GM20431 (cell line): ENCODE data around the gene LRRK1.

Experiments
- in situ Hi-C: fragments of 300-500 bp; cut with MseI, MboI; formaldehyde crosslinking; loops from one replicate; pipeline ENCODE4 v1.15.0; 2020; ENCODE audit warnings: low sequenced_read_pairs; ENCODE audit not compliant: unreplicated experiment

Gene LRRK1

DNA sequence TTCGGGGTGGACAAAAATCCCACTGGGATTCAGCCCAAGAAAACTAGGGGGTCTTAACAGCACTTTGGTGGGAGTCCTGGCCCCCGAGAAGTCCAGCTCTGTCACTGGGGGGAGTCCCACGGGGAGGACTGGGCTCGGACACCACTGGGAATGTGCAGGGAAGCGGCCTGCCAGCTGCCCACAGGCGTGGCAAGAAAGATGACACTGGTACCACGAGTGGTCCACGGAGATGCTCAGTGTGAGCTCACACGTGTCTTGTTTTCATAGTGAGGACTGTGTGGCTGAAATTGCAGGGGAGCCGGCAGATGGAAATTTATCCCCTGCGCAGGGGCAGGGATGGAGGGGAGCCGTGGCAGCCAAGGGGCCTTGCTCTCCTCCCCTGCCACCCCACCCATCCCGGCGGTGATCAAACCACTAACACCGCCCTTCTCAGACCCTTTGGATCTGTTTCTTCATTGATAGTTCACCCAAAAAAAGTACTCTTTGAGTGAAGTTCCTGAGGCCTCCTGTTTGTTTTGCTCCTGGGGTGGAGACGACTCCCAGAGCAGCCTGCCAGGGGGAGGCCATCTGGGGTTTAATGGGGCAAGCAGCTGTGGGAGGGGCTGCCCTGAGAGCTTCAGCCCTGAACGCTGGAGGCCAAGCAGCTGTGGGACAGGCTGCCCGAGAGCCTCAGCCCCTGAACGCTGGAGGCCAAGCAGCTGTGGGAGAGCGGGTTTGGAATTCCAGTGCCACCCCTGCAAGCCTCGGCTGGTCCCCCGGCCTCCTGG is 130.9 kb downstream of the LRRK1 start:
- in situ Hi-C loops, result no loop called here

GRCh38 chr15:101050623-101051290 is 131.6 kb downstream of the LRRK1 start:
- in situ Hi-C loops, result no loop called here

DNA sequence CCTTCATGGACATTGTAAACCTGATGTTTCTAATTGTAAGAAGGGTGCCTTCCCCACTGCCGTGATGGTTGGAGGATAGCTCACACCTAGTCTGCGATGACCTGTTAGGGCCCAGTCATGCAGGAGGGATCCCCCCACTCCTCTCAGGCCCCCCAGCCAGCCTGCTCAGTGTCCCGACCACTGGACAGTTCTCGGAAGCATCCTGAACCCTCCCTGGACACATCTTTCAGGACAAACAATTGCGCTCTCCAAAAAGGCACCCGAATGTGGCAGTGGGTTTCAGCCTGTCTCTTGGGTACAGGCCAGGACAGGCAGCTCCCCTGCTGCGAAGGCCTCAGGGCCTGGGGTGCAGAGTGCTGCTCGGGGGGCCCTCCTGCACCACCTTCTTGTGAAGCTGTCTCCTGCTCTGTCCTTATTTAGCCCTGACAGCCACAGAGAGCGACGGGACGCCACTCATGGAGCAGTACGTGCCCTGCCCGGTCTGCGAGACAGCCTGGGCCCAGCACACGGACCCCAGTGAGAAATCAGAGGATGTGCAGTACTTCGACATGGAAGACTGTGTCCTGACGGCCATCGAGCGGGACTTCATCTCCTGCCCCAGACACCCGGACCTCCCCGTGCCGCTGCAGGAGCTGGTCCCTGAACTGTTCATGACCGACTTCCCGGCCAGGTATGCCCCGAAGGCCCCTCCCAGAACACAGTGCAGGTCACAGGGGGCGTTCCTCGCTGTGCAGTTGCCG is 132.3 kb downstream of the LRRK1 start:
- in situ Hi-C loops, result no loop called here

- in situ Hi-C loops, result no loop called here
Measured at GRCh38 chr15:101052031-101052620, 133.0 kb downstream of the LRRK1 start.

- in situ Hi-C loops, result no loop called here
Measured at GRCh38 chr15:101052681-101053121, 133.5 kb downstream of the LRRK1 start.

GRCh38 chr15:101053261-101053660 is 134.1 kb downstream of the LRRK1 start:
- in situ Hi-C loops, result no loop called here

GRCh38 chr15:101054116-101054515 is 135.0 kb downstream of the LRRK1 start:
- in situ Hi-C loops, result no loop called here

- in situ Hi-C loops, result no loop called here
Measured at GRCh38 chr15:101054991-101055390, 135.8 kb downstream of the LRRK1 start.

GRCh38 chr15:101055411-101055810 is 136.3 kb downstream of the LRRK1 start:
- in situ Hi-C loops, result no loop called here

DNA sequence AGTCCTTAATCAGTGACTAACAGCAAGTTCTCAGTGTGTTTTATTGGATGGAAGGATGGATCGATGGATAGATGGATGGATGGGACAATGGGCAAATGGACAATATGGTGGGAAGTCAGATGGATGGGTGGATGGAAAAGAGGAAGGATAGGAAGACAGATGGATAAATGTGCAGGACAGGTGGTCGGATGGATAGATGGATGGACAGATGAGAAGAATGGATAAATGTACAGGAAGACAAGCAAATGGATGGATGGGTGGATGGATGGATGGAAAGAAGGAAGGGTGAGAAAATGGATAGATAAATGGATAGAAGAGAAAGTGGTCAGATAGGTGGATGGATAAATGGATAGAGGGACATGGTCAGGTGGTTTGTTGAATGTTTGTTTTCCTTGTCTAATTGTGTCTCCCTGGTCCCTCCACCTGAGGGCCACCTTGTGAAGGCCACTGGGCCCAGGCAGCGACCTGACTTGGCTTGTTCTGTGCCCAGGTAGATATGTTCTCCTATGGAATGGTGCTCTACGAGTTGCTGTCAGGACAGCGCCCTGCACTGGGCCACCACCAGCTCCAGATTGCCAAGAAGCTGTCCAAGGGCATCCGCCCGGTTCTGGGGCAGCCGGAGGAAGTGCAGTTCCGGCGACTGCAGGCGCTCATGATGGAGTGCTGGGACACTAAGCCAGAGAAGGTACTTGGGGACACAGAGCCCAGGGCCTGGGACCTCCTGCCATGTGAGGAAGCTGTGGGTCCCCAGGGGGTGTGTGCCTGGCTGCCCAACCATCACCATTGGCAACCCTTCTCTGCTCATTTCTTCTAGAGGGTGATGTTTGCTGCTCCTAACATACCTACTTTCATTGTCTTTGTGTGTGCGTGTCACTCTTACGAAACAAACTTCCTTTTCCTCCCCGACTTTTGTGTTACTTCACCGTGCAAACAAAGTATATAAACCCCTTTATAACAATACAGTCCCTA is 137.5 kb downstream of the LRRK1 start:
- in situ Hi-C loops, result no loop called here

- in situ Hi-C loops, result no loop called here
Measured at GRCh38 chr15:101057841-101058407, 138.8 kb downstream of the LRRK1 start.

- in situ Hi-C loops, result no loop called here
Measured at GRCh38 chr15:101058735-101059134, 139.6 kb downstream of the LRRK1 start.

DNA sequence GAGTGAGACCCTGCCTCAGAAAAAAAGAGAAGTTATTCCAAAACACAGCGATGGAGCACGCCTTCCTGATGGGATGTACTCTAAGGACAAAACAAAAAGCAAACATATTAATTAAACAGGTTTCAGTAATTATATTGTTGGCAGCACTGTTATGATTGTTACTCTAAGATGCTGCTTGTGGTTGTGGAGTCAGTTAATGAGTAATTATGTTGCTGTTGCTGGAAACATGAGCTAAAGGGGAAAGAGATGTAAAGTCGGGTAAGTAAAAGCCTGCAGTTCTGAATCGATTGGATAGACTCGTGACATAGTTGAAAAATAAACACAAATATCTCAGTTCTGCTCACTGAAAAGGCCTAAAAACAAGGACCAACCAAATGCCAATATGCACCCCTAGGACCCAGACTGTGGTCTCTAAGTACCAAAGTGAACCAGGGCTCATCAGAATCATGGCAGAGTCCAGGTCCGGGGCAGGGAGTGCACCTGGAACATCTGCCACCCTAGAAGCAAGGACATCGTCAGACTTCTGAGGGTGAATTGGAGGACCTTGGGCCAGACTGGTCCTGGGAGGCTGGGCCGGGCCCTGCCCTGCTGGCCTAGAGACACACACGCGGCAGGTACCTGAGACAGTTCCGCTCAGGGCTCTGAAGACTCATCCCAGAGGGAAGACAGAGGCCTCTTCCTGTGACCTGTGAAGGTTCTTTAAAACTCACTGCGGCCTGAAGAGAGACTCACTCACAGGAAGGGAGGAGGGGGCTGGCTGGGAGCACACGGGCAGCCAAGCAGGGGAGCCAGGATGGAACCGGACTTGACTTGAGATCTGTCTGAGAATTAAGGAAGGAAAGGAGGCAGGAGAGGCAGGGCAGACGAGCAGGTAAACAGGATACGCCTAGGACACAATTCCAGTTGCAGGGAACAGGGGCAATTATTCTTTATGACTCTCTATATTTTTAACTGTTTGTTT is 140.5 kb downstream of the LRRK1 start:
- in situ Hi-C loops, result no loop called here

DNA sequence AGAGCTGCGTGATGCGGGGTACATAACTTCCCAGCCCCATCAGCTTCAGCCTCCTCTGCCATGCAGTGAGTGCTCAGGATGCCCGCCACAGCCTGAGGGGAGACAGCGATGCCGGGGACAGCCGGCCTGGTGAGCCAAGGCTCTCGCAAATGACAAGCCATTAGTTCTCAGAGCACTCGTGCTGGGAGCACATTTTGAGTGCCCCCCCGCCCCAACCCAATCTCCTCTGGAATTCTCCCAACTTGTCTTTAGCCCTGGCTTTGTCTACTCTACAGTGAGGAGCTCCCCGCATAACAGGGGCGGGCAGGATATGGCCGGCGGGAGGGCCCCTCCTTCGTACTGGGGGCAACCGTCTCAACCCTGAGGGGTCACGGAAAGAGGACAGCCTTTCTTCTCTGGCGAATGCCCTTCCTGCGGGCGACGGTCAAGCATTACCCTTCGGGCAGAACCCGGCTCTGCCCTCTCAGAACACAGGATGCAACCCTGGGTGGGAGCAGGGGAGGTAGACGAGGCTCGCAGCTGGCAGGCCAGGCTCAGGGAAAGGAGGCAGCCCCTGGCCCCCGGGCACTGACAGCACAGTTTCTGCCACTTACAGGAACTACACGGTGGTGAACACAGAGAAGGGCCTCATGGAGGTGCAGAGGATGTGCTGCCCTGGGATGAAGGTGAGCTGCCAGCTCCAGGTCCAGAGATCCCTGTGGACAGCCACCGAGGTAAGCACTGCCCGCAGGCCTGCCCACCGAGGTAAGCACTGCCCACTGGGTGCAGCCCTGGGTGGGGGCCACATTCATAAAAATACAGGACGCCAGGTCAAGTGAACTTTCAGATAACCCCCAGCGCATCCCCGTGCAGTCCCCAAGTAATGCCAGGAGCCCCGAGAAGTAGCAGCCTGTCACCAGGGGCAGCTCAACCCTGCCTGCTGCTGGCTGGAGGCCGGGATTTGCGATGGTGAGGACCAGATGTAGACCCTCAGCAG is 141.7 kb downstream of the LRRK1 start:
- in situ Hi-C loops, result no loop called here

DNA sequence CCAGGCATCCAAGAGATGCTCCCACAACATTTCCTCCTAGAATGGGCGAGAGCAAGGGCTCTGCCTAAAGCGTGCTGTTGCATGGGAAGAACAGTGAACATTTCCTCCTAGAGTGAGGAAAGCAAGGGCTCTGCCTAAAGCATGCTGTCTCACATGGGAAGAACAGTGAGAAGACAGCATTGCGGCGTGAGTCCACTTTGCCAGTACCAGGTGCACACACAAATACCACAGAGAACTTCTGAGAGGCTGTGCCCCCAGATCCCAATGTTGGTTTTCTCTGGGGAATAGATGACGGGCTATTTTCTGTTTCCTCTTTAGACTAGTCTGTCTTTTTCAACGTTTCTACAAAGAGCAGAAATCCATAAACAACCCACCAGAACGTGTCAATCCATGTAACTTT is 142.9 kb downstream of the LRRK1 start:
- in situ Hi-C loops, result no loop called here

GRCh38 chr15:101062471-101063171 is 143.5 kb downstream of the LRRK1 start:
- in situ Hi-C loops, result no loop called here
